Liver (tissue), 3 donors: ENCODE results near the gene CNNM2.

Experiments
- EGR1 ChIP-seq, 2 donors: IDR thresholded peaks; 2 replicates each; pipeline ENCODE4 v1.6.1; 2016 to 2018; ENCODE audit warnings: antibody characterized with exemption in 2 of 2, low read depth in 2 of 2
- GABPA ChIP-seq, 2 donors: IDR thresholded peaks in 1 of 2; conservative IDR thresholded peaks in 1 of 2; 2 replicates each; pipeline ENCODE4 v1.6.1; 2016; ENCODE audit warnings: antibody characterized with exemption in 2 of 2, mild to moderate bottlenecking in 1 of 2, moderate library complexity in 1 of 2
- JUND ChIP-seq, 2 donors: IDR thresholded peaks; 2 replicates each; pipeline ENCODE4 v1.6.1; 2016; ENCODE audit warnings: antibody characterized with exemption in 2 of 2
- NR2F2 ChIP-seq: IDR thresholded peaks from 2 replicates; pipeline ENCODE4 v1.6.1; 2016; ENCODE audit warnings: antibody characterized with exemption
- RAD21 ChIP-seq, 2 donors: IDR thresholded peaks; 2 replicates each; pipeline ENCODE4 v1.6.1; 2016; ENCODE audit warnings: antibody characterized with exemption in 2 of 2, mild to moderate bottlenecking in 2 of 2
- SP1 ChIP-seq: IDR thresholded peaks from 2 replicates; pipeline ENCODE4 v1.6.1; 2018; ENCODE audit warnings: antibody characterized with exemption, mild to moderate bottlenecking
- YY1 ChIP-seq: IDR thresholded peaks from 2 replicates; pipeline ENCODE4 v1.6.1; 2016; ENCODE audit warnings: antibody characterized with exemption, mild to moderate bottlenecking
- TF ChIP-seq, protein P1 (sequence below): IDR thresholded peaks from 2 replicates; pipeline ENCODE4 v1.6.1; 2016; ENCODE audit warnings: antibody characterized with exemption
- TF ChIP-seq, protein P2 (sequence below): IDR thresholded peaks from 2 replicates; pipeline ENCODE4 v1.6.1; 2016; ENCODE audit warnings: antibody characterized with exemption
- TF ChIP-seq, protein P3 (sequence below): fragments of 150-350 bp; IDR thresholded peaks from 2 replicates; pipeline ENCODE4 v1.5.1; 2017; ENCODE audit warnings: improper control_type of control experiment, low read depth, low read length; ENCODE audit not compliant: missing input control
- TF ChIP-seq, protein P4 (sequence below): IDR thresholded peaks from 2 replicates; pipeline ENCODE4 v1.6.1; 2016; ENCODE audit warnings: antibody characterized with exemption, mild to moderate bottlenecking
- donor health status: healthy.
- donor health status: healthy.

DNA sequence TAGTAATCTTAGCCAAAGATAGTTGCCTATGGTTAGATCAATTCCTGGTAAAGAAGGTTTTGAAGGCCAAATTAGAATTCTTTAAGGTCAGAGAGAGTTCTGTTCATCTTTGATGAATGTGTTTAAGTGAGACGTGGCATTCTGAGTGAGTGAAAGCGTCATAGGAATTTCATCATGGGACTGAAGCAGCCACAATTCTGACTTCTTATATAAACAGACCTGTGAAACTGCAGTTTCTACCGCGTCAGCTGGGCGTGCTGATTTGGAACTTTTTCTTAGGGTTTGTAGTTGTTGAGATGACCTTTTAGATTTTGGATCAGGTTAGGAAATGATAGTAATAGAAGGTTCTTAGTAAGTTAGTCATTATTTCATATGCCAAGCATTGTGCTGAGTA, 103.8 kb downstream of the CNNM2 start:
- TF ChIP-seq, protein P1, sequence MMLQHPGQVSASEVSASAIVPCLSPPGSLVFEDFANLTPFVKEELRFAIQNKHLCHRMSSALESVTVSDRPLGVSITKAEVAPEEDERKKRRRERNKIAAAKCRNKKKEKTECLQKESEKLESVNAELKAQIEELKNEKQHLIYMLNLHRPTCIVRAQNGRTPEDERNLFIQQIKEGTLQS, result peak; percentile 62
- TF ChIP-seq, protein P2, sequence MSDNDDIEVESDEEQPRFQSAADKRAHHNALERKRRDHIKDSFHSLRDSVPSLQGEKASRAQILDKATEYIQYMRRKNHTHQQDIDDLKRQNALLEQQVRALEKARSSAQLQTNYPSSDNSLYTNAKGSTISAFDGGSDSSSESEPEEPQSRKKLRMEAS, result no peak
- TF ChIP-seq, protein P3, sequence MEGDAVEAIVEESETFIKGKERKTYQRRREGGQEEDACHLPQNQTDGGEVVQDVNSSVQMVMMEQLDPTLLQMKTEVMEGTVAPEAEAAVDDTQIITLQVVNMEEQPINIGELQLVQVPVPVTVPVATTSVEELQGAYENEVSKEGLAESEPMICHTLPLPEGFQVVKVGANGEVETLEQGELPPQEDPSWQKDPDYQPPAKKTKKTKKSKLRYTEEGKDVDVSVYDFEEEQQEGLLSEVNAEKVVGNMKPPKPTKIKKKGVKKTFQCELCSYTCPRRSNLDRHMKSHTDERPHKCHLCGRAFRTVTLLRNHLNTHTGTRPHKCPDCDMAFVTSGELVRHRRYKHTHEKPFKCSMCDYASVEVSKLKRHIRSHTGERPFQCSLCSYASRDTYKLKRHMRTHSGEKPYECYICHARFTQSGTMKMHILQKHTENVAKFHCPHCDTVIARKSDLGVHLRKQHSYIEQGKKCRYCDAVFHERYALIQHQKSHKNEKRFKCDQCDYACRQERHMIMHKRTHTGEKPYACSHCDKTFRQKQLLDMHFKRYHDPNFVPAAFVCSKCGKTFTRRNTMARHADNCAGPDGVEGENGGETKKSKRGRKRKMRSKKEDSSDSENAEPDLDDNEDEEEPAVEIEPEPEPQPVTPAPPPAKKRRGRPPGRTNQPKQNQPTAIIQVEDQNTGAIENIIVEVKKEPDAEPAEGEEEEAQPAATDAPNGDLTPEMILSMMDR, result no peak
- no peak for TF ChIP-seq NR2F2
- TF ChIP-seq, protein P4, sequence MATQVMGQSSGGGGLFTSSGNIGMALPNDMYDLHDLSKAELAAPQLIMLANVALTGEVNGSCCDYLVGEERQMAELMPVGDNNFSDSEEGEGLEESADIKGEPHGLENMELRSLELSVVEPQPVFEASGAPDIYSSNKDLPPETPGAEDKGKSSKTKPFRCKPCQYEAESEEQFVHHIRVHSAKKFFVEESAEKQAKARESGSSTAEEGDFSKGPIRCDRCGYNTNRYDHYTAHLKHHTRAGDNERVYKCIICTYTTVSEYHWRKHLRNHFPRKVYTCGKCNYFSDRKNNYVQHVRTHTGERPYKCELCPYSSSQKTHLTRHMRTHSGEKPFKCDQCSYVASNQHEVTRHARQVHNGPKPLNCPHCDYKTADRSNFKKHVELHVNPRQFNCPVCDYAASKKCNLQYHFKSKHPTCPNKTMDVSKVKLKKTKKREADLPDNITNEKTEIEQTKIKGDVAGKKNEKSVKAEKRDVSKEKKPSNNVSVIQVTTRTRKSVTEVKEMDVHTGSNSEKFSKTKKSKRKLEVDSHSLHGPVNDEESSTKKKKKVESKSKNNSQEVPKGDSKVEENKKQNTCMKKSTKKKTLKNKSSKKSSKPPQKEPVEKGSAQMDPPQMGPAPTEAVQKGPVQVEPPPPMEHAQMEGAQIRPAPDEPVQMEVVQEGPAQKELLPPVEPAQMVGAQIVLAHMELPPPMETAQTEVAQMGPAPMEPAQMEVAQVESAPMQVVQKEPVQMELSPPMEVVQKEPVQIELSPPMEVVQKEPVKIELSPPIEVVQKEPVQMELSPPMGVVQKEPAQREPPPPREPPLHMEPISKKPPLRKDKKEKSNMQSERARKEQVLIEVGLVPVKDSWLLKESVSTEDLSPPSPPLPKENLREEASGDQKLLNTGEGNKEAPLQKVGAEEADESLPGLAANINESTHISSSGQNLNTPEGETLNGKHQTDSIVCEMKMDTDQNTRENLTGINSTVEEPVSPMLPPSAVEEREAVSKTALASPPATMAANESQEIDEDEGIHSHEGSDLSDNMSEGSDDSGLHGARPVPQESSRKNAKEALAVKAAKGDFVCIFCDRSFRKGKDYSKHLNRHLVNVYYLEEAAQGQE, result peak; percentile 29
- TF ChIP-seq RAD21 (IDR thresholded peaks at IDR 0.05), result peak; percentile 25 to 37
- TF ChIP-seq GABPA (IDR thresholded peaks at IDR 0.05 in 1 of 2, conservative IDR thresholded peaks at IDR 0.05 in 1 of 2), result no peak
- peak; percentile 47 for TF ChIP-seq YY1
- TF ChIP-seq SP1, result peak; percentile 62
- TF ChIP-seq EGR1 (IDR thresholded peaks at IDR 0.05; ENCODE audit: low read depth in 2 of 2), result no peak
- TF ChIP-seq JUND (IDR thresholded peaks at IDR 0.05), result no peak
